ENCODE results near the gene TPI1. TPM values are rescaled to one million over a fixed set of nuclear protein-coding genes. Genes with fewer than 3 reads are reported as not detected.

TPI1 gene
- total RNA-seq, 1 experiment from 2014 or later = 549 TPM

DNA sequence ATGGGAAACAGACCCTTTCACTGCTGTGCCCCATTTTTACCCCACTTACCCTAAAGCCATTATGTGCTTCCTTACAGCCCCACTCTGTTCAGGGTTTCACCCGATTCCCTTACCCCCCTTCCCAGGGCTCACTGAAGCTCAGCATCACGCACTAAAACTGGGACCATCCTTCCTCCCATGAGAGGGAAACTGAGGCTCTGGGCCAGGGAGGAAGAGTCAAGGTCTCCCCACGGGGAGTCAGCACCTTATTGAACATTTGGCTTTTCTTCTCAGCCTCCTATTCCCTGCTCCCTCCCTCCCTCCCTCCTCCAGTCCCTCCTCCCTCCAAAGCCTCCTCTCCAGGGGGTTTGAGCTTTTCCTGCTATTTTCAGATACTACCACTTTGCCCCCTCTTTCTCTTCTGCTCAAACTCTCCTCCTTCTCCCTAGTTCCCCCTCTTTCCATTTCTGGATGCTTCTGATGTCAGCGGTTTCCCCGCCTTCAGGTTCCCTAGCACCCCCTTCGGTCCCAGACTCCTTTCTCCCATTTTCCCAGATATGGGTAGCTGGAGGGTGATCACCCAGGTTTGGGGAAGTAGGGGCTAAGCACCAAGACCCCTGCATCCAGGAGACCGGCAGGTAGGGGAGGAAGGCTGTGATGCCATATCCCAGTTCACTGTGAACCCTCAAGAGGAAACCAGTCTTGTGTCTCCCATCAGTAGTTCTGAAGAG, 44.8 kb upstream of the TPI1 start:
- DNase-seq (ENCODE audit: unreplicated experiment) = no peak
- intact Hi-C loops (cut with micrococcal nuclease) = no loop called here
- ChIA-PET POLR2A (no interaction called here), CTCF (interaction anchor here (0.6 to 1.4 kb wide), 6 partner anchors 11 to 90 kb away, joined by 3 to 4 read pairs (median 3); partner anchors contain the start of gene MLF2)
- no peak for TF ChIP-seq CTCF (IDR thresholded peaks at IDR 0.05; ENCODE audit: unreplicated experiment)
- H3K4me3 Mint-ChIP-seq (ENCODE audit: unreplicated experiment) = no peak overlapping the region
- peaks cover 15% of the 10 kb centered on the region for H3K4me1 Mint-ChIP-seq (ENCODE audit: insufficient read depth, unreplicated experiment)
- H3K36me3 Mint-ChIP-seq (ENCODE audit: insufficient read depth, unreplicated experiment) = no peaks in the 10 kb centered on the region
- no peak overlapping the region for H3K27ac Mint-ChIP-seq (ENCODE audit: low read depth, unreplicated experiment)
- H3K9me3 Mint-ChIP-seq (ENCODE audit: unreplicated experiment) = no peaks in the 10 kb centered on the region
- H3K27me3 Mint-ChIP-seq (ENCODE audit: insufficient read depth, unreplicated experiment) = peaks cover 76% of the 10 kb centered on the region
- BruUV-seq (replicated peaks) = no TSS peak

DNA sequence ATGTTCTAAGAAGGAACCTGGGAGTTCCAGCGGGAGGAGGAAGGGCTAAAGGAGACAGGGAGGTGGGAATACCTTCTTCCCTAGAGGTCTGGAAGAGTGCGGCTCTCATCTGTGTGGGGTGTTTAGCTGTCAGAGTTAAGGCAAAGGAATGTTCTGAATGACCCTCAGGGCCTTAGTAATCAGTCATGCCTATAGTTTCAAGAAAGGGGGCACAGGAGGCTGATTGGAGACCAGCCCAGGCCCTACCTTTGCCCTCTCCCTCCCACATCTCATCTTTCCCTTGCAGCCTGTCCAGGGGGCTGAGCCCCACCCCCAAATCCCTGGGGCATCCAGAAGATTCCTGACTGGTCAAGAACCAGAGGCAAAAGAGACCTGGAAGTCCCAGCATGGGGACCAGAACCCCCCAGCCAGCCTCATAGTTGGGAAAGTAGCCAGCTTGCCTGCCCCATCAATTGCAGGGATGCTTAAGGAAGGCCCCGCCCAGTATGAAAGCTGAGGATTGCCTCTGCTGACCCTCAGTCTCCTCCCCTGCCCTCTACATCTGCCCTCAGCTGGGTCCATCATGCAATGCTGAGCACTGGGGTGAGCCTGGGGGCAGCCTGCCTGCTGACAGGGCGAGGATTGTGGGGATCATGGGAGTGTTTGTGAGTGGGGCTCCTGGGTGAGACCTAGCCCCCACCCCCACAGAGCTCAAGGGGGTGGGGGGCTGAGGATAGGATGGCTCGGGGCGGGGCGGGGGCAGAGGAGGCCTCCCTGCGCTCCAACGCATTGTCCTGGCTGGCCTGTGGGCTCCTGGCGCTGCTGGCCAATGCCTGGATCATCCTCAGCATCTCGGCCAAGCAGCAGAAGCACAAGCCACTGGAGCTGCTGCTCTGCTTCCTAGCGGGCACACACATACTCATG, 43.9 kb upstream of the TPI1 start:
- no TSS peak for BruUV-seq (replicated peaks)
- DNase-seq (ENCODE audit: unreplicated experiment) = no peak
- no peak for TF ChIP-seq CTCF (IDR thresholded peaks at IDR 0.05; ENCODE audit: unreplicated experiment)
- Mint-ChIP-seq H3K27ac (ENCODE audit: low read depth, unreplicated experiment) (no peak overlapping the region), H3K4me1 (ENCODE audit: insufficient read depth, unreplicated experiment) (peaks cover 22% of the 10 kb centered on the region), H3K9me3 (ENCODE audit: unreplicated experiment) (no peaks in the 10 kb centered on the region), H3K27me3 (ENCODE audit: insufficient read depth, unreplicated experiment) (peaks cover 84% of the 10 kb centered on the region), H3K4me3 (ENCODE audit: unreplicated experiment) (no peak overlapping the region), H3K36me3 (ENCODE audit: insufficient read depth, unreplicated experiment) (no peaks in the 10 kb centered on the region)
- CTCF ChIA-PET = interaction anchor here (1.4 to 5.1 kb wide), 2 partner anchors 71 to 91 kb away, joined by 3 to 42 read pairs; partner anchors contain the start of gene MLF2
- POLR2A ChIA-PET = interaction anchor here (0.8 kb wide), 1 partner anchor 28 kb away, joined by 3 read pairs; the partner anchor contains the start of gene CDCA3
- intact Hi-C loops (cut with micrococcal nuclease) = no loop called here

- Mint-ChIP-seq H3K4me3 (ENCODE audit: unreplicated experiment) (no peak overlapping the region), H3K36me3 (ENCODE audit: insufficient read depth, unreplicated experiment) (no peaks in the 10 kb centered on the region), H3K27me3 (ENCODE audit: insufficient read depth, unreplicated experiment) (peaks cover 92% of the 10 kb centered on the region), H3K27ac (ENCODE audit: low read depth, unreplicated experiment) (no peak overlapping the region), H3K4me1 (ENCODE audit: insufficient read depth, unreplicated experiment) (peaks cover 27% of the 10 kb centered on the region), H3K9me3 (ENCODE audit: unreplicated experiment) (no peaks in the 10 kb centered on the region)
- POLR2A ChIA-PET = interaction anchor here (0.6 to 1.0 kb wide), 3 partner anchors 11 to 88 kb away, joined by 3 to 4 read pairs (median 3); partner anchors contain the start of gene CDCA3
- BruUV-seq (replicated peaks) = no TSS peak
- DNase-seq (ENCODE audit: unreplicated experiment) = no peak
- CTCF ChIA-PET = interaction anchor here (0.9 to 5.1 kb wide), 16 partner anchors 9 to 155 kb away, joined by 3 to 42 read pairs (median 5); partner anchors contain the start of genes COPS7A and MLF2
- intact Hi-C loops (cut with micrococcal nuclease) = no loop called here
- no peak for TF ChIP-seq CTCF (IDR thresholded peaks at IDR 0.05; ENCODE audit: unreplicated experiment)
These were observed 43.1 kb upstream of the TPI1 start for GRCh38 chr12:6824085-6824775.

Measured in MCF 10A (cell line).